Fibroblast of lung (primary cell): ENCODE results near the gene DOCK3. TPM values are rescaled to one million over a fixed set of nuclear protein-coding genes. Genes with fewer than 3 reads are reported as not detected.

Experiments
- DNase-seq, 2 donors: peaks; one replicate each; pipeline versions ENCODE4 v3.0.0 to v3.0.0-alpha.2; 2010; ENCODE audit warnings: low read depth in 2 of 2
- H2AFZ ChIP-seq: 2 replicates; pipeline ENCODE4 v1.5.1; 2012; ENCODE audit warnings: low read length, control low read depth, inconsistent platforms
- H3K27ac ChIP-seq: 2 replicates; pipeline ENCODE4 v1.5.1; 2011; ENCODE audit warnings: low read length, control low read depth; ENCODE audit not compliant: insufficient read depth
- H3K27me3 ChIP-seq: 2 replicates; pipeline ENCODE4 v1.5.1; 2011; ENCODE audit warnings: mild to moderate bottlenecking, low read length; ENCODE audit not compliant: control insufficient read depth, insufficient read depth
- H3K36me3 ChIP-seq: 2 replicates; pipeline ENCODE4 v1.5.1; 2011; ENCODE audit warnings: low read length; ENCODE audit not compliant: control insufficient read depth, insufficient read depth
- H3K4me1 ChIP-seq: 2 replicates; pipeline ENCODE4 v1.5.1; 2011; ENCODE audit warnings: low read length; ENCODE audit not compliant: control insufficient read depth, insufficient read depth; ENCODE audit errors: extremely low read depth
- H3K4me2 ChIP-seq: 2 replicates; pipeline ENCODE4 v1.5.1; 2011; ENCODE audit warnings: low read length, control low read depth; ENCODE audit not compliant: insufficient read depth; ENCODE audit errors: extremely low read depth
- H3K4me3 ChIP-seq, 4 experiments: fragments of 200-600 bp in 1 of 4; sonication (generic) in 1 of 4; replicated peaks in 1 of 4; 2 replicates each; pipeline ENCODE4 v1.5.1; 2011 to 2016; ENCODE audit warnings: low read length in 4 of 4, low read depth in 3 of 4, mild to moderate bottlenecking in 3 of 4, control low read depth in 2 of 4, inconsistent platforms in 1 of 4, mixed read lengths in 1 of 4; ENCODE audit not compliant: insufficient read depth in 1 of 4; ENCODE audit errors: control extremely low read depth in 1 of 4
- H3K79me2 ChIP-seq: 2 replicates; pipeline ENCODE4 v1.5.1; 2012; ENCODE audit warnings: mild to moderate bottlenecking, low read length, inconsistent platforms; ENCODE audit not compliant: control insufficient read depth, insufficient read depth
- H3K9ac ChIP-seq: 2 replicates; pipeline ENCODE4 v1.5.1; 2011; ENCODE audit warnings: mild to moderate bottlenecking, low read length, control low read depth; ENCODE audit not compliant: insufficient read depth
- H3K9me3 ChIP-seq: 2 replicates; pipeline ENCODE4 v1.5.1; 2012; ENCODE audit warnings: low read depth, low read length; ENCODE audit not compliant: control insufficient read depth, insufficient read depth
- H4K20me1 ChIP-seq: 2 replicates; pipeline ENCODE4 v1.5.1; 2011; ENCODE audit warnings: low read length; ENCODE audit not compliant: control insufficient read depth, insufficient read depth; ENCODE audit errors: extremely low read depth
- CTCF ChIP-seq, 2 donors: IDR thresholded peaks in 1 of 2; conservative IDR thresholded peaks in 1 of 2; 1 replicate in 1 of 2; 2 replicates in 1 of 2; pipeline ENCODE4 v1.5.1; 2011 to 2012; ENCODE audit warnings: low read length in 2 of 2, control low read depth in 1 of 2, inconsistent platforms in 1 of 2, low read depth in 1 of 2, mild to moderate bottlenecking in 1 of 2
- EZH2 ChIP-seq: IDR thresholded peaks from 2 replicates; pipeline ENCODE4 v1.5.1; 2012; ENCODE audit warnings: low read length, control low read depth, mild to moderate bottlenecking; ENCODE audit errors: missing control alignments
- polyA plus RNA-seq, 2 donors: library from polyadenylated mRNA; depleted of rRNA in 1 of 2; stranded (reverse) in 1 of 2; unstranded in 1 of 2; fragments of >200 nt; gene quantifications; 2 replicates each; pipeline ENCODE4 v1.2.1, GENCODE V29; 2011 to 2012; ENCODE audit warnings: missing spikeins in 1 of 2
- total RNA-seq: library from RNA; depleted of rRNA; stranded (reverse); fragments of >200 nt; gene quantifications from 2 replicates; pipeline ENCODE4 v1.2.1, GENCODE V29; 2014

DOCK3 gene
- total and polyA plus RNA-seq, 2 donors (not counting 1 experiment from before 2014, with no cell fraction given), result 0.07 to 0.17 TPM

GRCh38 chr3:51394541-51394940, 719.8 kb downstream of the DOCK3 start:
- no peaks in the 10 kb centered on the region for H3K9me3 ChIP-seq
- H2AFZ ChIP-seq, result no peak overlapping the region
- H3K4me1 ChIP-seq, result peaks cover 9% of the 10 kb centered on the region
- TF ChIP-seq CTCF (conservative IDR thresholded peaks at IDR 0.05 in 1 of 2, IDR thresholded peaks at IDR 0.05 in 1 of 2; ENCODE audit: low read depth in 1 of 2, low read length in 2 of 2) (no peak), EZH2 (no peak)
- H4K20me1 ChIP-seq, result peaks cover 1% of the 10 kb centered on the region
- no peaks in the 10 kb centered on the region for H3K27me3 ChIP-seq
- no peak overlapping the region for H3K27ac ChIP-seq
- no peak overlapping the region for H3K9ac ChIP-seq
- peaks cover 26% of the 10 kb centered on the region for H3K36me3 ChIP-seq
- no peak overlapping the region for H3K4me2 ChIP-seq
- H3K4me3 ChIP-seq, result no peak overlapping the region
- peaks cover 42% of the 10 kb centered on the region for H3K79me2 ChIP-seq
- DNase-seq, result no peak

- H3K9ac ChIP-seq, result no peak overlapping the region
- H3K4me1 ChIP-seq, result peaks cover 4% of the 10 kb centered on the region
- TF ChIP-seq CTCF (conservative IDR thresholded peaks at IDR 0.05 in 1 of 2, IDR thresholded peaks at IDR 0.05 in 1 of 2; ENCODE audit: low read depth in 1 of 2, low read length in 2 of 2) (no peak), EZH2 (no peak)
- peak in 1 of 2 donors; percentile 16 for DNase-seq
- no peaks in the 10 kb centered on the region for H3K9me3 ChIP-seq
- H4K20me1 ChIP-seq, result no peaks in the 10 kb centered on the region
- peaks cover 42% of the 10 kb centered on the region for H3K79me2 ChIP-seq
- no peak overlapping the region for H2AFZ ChIP-seq
- H3K4me2 ChIP-seq, result no peak overlapping the region
- peaks cover 24% of the 10 kb centered on the region for H3K36me3 ChIP-seq
- no peaks in the 10 kb centered on the region for H3K27me3 ChIP-seq
- H3K27ac ChIP-seq, result no peak overlapping the region
- H3K4me3 ChIP-seq, result no peak overlapping the region
Observed at GRCh38 chr3:51395493-51396213, 720.9 kb downstream of the DOCK3 start.

GRCh38 chr3:51396401-51396800, 721.7 kb downstream of the DOCK3 start:
- no peaks in the 10 kb centered on the region for H3K9me3 ChIP-seq
- no peak overlapping the region for H3K4me3 ChIP-seq
- H3K9ac ChIP-seq, result no peak overlapping the region
- no peak overlapping the region for H3K4me2 ChIP-seq
- H3K36me3 ChIP-seq, result peaks cover 24% of the 10 kb centered on the region
- H4K20me1 ChIP-seq, result no peaks in the 10 kb centered on the region
- no peaks in the 10 kb centered on the region for H3K27me3 ChIP-seq
- no peak overlapping the region for H3K27ac ChIP-seq
- H2AFZ ChIP-seq, result no peak overlapping the region
- H3K4me1 ChIP-seq, result peaks cover 3% of the 10 kb centered on the region
- peaks cover 42% of the 10 kb centered on the region for H3K79me2 ChIP-seq
- TF ChIP-seq CTCF (conservative IDR thresholded peaks at IDR 0.05 in 1 of 2, IDR thresholded peaks at IDR 0.05 in 1 of 2; ENCODE audit: low read depth in 1 of 2, low read length in 2 of 2) (no peak), EZH2 (no peak)
- no peak for DNase-seq
